ENCODE data around the gene SIPA1L3.
"Not testable (repeated sequence)": the region's sequence is repeated elsewhere in the genome, so short reads cannot be mapped to it uniquely, and the experiment has no call there.

SIPA1L3 gene

DNA sequence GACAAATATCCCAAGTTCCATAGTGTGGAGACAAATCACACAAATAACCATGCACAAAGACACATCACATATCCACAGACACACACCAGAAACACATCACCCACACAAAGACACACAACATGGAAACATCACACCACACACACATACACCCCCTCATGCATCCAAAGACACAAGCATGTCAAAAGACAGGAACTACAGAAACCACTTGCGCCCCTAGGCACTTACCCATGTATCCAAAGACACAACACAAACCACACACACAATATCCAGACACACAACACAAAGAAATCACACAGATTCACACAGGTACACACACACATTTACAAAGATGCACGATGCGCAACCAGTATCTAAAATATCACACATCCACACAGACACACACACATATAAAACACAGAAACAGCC, 316.1 kb downstream of the SIPA1L3 start:
- Histone ChIP-seq H3K36me3 (replicated peaks; ENCODE audit: low read depth, low read length) (no peaks in the 10 kb centered on the region), H3K27me3 (ENCODE audit: low read depth, low read length) (peaks cover 7% of the 10 kb centered on the region), H3K9me3 (ENCODE audit: insufficient read depth, low read length) (no peaks in the 10 kb centered on the region), H3K4me3 (ENCODE audit: low read length) (peak overlapping the region; percentile 78), H3K4me1 (ENCODE audit: low read length) (peaks cover 11% of the 10 kb centered on the region), H3K9ac (ENCODE audit: low read length) (no peak overlapping the region), H4K20me1 (ENCODE audit: insufficient read depth, low read length) (no peaks in the 10 kb centered on the region), H3K4me2 (ENCODE audit: low read length) (peak overlapping the region; percentile 79), H2AFZ (ENCODE audit: low read depth, low read length) (no peak overlapping the region), H3K79me2 (ENCODE audit: low read length) (no peaks in the 10 kb centered on the region), H3K27ac (ENCODE audit: low read length) (no peak overlapping the region)
- no peak for TF ChIP-seq EZH2phosphoT487 (IDR thresholded peaks at IDR 0.05; ENCODE audit: low read depth)
- TF ChIP-seq, protein P1, sequence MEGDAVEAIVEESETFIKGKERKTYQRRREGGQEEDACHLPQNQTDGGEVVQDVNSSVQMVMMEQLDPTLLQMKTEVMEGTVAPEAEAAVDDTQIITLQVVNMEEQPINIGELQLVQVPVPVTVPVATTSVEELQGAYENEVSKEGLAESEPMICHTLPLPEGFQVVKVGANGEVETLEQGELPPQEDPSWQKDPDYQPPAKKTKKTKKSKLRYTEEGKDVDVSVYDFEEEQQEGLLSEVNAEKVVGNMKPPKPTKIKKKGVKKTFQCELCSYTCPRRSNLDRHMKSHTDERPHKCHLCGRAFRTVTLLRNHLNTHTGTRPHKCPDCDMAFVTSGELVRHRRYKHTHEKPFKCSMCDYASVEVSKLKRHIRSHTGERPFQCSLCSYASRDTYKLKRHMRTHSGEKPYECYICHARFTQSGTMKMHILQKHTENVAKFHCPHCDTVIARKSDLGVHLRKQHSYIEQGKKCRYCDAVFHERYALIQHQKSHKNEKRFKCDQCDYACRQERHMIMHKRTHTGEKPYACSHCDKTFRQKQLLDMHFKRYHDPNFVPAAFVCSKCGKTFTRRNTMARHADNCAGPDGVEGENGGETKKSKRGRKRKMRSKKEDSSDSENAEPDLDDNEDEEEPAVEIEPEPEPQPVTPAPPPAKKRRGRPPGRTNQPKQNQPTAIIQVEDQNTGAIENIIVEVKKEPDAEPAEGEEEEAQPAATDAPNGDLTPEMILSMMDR (IDR thresholded peaks at IDR 0.05; ENCODE audit: low read depth, low read length), result no peak

DNA sequence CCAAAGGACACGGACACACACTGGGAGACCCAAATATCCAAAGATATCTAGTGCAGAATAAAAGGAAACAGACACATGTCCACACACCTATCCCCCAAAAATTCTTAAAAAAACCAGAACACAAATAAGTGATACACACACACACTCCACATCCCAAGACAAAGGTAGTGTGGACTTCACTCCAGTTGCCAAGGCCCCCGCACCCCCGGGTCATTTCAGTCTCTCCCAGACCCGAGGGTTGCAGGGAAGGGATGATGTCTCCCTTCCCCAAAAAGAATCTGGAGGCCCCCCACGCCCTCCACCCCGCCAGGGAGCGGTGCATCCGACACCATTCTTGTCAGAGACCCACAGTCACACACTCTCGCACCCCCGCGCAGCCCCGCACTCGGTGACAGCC, 316.6 kb downstream of the SIPA1L3 start:
- Histone ChIP-seq H3K4me1 (ENCODE audit: low read length) (peaks cover 11% of the 10 kb centered on the region), H3K4me2 (ENCODE audit: low read length) (peak overlapping the region; percentile 79), H3K9me3 (ENCODE audit: insufficient read depth, low read length) (no peaks in the 10 kb centered on the region), H3K27ac (ENCODE audit: low read length) (no peak overlapping the region), H3K27me3 (ENCODE audit: low read depth, low read length) (peaks cover 7% of the 10 kb centered on the region), H3K9ac (ENCODE audit: low read length) (peak overlapping the region; percentile 30; the same call in 1 of the 2 replicates), H4K20me1 (ENCODE audit: insufficient read depth, low read length) (no peaks in the 10 kb centered on the region), H3K79me2 (ENCODE audit: low read length) (no peaks in the 10 kb centered on the region), H3K4me3 (ENCODE audit: low read length) (peak overlapping the region; percentile 78), H2AFZ (ENCODE audit: low read depth, low read length) (peak overlapping the region; percentile 16; the same call in 1 of the 2 replicates), H3K36me3 (replicated peaks; ENCODE audit: low read depth, low read length) (no peaks in the 10 kb centered on the region)
- TF ChIP-seq, protein P1 (IDR thresholded peaks at IDR 0.05; ENCODE audit: low read depth, low read length), result no peak
- TF ChIP-seq EZH2phosphoT487 (IDR thresholded peaks at IDR 0.05; ENCODE audit: low read depth), result no peak

DNA sequence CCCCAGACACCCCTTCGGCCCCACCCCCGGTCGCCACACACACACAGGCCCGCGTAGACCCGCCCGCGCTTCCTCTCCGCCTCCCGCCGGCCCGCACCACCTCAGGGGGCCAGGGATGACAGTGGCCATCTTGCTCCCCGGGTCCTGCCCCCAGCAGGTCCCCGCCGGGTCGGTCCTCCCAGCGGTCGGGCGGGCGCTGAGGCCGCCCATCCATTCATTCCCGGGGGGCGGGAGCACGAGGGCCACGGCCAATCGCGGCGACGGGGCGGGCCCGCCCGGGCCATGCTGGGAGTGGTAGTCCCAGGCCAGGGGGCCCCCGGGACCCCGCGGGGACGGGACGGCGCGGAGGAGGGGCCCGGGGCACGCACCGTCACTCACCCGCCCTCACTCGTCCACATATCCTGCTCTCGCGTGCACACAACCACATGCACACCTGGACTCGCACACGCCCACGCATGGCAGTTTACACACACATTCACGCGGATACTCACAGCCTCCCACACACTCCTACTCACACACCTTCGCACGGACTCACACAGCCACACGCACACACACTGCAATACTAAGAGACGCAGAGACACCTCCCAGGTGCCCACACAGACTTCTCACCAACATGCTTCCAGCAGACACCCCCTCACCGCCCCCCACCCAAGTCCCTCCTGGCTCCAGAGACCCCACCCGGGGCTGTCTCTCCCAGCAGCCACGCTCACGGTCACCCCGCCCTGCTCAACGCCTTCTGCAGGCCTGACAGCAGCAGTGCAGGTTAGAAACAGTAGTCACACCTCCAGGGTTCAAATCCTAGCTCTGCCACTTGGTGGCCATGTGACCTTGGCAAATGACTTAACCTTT, 317.2 kb downstream of the SIPA1L3 start, which contains the start of gene DPF1:
DPF1 (minus strand) TSS at position 209 of the 849 bp plus-strand sequence; CDS start at position 129, 80 bp downstream.
- Histone ChIP-seq H3K4me3 (ENCODE audit: low read length) (peak within 1 kb of the TSS; percentile 78), H3K4me1 (ENCODE audit: low read length) (peaks cover 11% of the 10 kb centered on the region), H3K36me3 (replicated peaks; ENCODE audit: low read depth, low read length) (no peaks in the 10 kb centered on the region), H4K20me1 (ENCODE audit: insufficient read depth, low read length) (no peaks in the 10 kb centered on the region), H3K27me3 (ENCODE audit: low read depth, low read length) (peaks cover 7% of the 10 kb centered on the region), H3K27ac (ENCODE audit: low read length) (no peak within 1 kb of the TSS), H3K9me3 (ENCODE audit: insufficient read depth, low read length) (no peaks in the 10 kb centered on the region), H3K9ac (ENCODE audit: low read length) (peak within 1 kb of the TSS; percentile 51), H3K4me2 (ENCODE audit: low read length) (peak within 1 kb of the TSS; percentile 79), H3K79me2 (ENCODE audit: low read length) (no peaks in the 10 kb centered on the region), H2AFZ (ENCODE audit: low read depth, low read length) (peak within 1 kb of the TSS; percentile 72; the same call in 1 of the 2 replicates)
- TF ChIP-seq EZH2phosphoT487 (IDR thresholded peaks at IDR 0.05; ENCODE audit: low read depth), result no peak
- TF ChIP-seq, protein P1 (IDR thresholded peaks at IDR 0.05; ENCODE audit: low read depth, low read length), result peak; percentile 53

DNA sequence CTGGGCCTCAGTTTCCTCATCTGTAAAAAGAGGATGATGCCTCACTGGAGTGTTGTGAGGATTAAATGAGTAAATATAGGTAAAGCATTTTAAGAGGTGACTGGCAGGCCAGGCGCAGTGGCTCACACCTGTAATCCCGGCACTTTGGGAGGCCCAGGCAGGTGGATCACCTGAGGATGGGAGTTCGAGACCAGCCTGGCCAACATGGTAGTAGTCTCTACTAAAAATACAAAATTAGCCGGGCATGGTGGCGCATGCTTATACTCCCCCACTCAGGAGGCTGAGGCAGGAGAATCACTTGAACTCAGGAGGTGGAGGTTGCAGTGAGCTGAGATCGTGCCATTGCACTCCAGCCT, 317.8 kb downstream of the SIPA1L3 start:
- H3K4me3 ChIP-seq (ENCODE audit: low read length), result peak overlapping the region; percentile 78
- not testable (repeated sequence) for H3K9me3 ChIP-seq (ENCODE audit: insufficient read depth, low read length); H3K27ac ChIP-seq (ENCODE audit: low read length); H3K79me2 ChIP-seq (ENCODE audit: low read length); H3K27me3 ChIP-seq (ENCODE audit: low read depth, low read length); H3K36me3 ChIP-seq (replicated peaks; ENCODE audit: low read depth, low read length); H4K20me1 ChIP-seq (ENCODE audit: insufficient read depth, low read length)
- peak overlapping the region; percentile 72; the same call in 1 of the 2 replicates for H2AFZ ChIP-seq (ENCODE audit: low read depth, low read length)
- peaks cover 11% of the 10 kb centered on the region for H3K4me1 ChIP-seq (ENCODE audit: low read length)
- peak overlapping the region; percentile 51; the same call in 1 of the 2 replicates for H3K9ac ChIP-seq (ENCODE audit: low read length)
- peak overlapping the region; percentile 79 for H3K4me2 ChIP-seq (ENCODE audit: low read length)

Measured in OCI-LY3 (cell line).